ENCODE measurements around the gene CGRRF1.

CGRRF1 gene

GRCh38 chr14:54509546-54510501, at the start of gene CGRRF1:
TSS of gene CGRRF1 (plus strand) at chr14:54509906. CDS start at chr14:54509960, 54 bp downstream.
- DNase-seq = peak; percentile 93

GRCh38 chr14:54462048-54462447, 47.7 kb upstream of the CGRRF1 start:
- DNase-seq = no peak

GRCh38 chr14:54465654-54466053, 44.1 kb upstream of the CGRRF1 start:
- no peak for DNase-seq

GRCh38 chr14:54467280-54467679, 42.4 kb upstream of the CGRRF1 start:
- no peak for DNase-seq

GRCh38 chr14:54470701-54471100, 39.0 kb upstream of the CGRRF1 start:
- DNase-seq = no peak

GRCh38 chr14:54471641-54472040, 38.1 kb upstream of the CGRRF1 start:
- DNase-seq = no peak

GRCh38 chr14:54472315-54472714, 37.4 kb upstream of the CGRRF1 start:
- DNase-seq = no peak

GRCh38 chr14:54474232-54474793, 35.4 kb upstream of the CGRRF1 start:
- no peak for DNase-seq

GRCh38 chr14:54475187-54475899, 34.4 kb upstream of the CGRRF1 start:
- no peak for DNase-seq

GRCh38 chr14:54475911-54476310, 33.8 kb upstream of the CGRRF1 start:
- DNase-seq = no peak

- no peak for DNase-seq
Observed at GRCh38 chr14:54478636-54479215, 31.0 kb upstream of the CGRRF1 start.

GRCh38 chr14:54480830-54481562, 28.7 kb upstream of the CGRRF1 start:
- DNase-seq = no peak

GRCh38 chr14:54481695-54482094, 28.0 kb upstream of the CGRRF1 start:
- DNase-seq = no peak

GRCh38 chr14:54483073-54483745, 26.5 kb upstream of the CGRRF1 start:
- DNase-seq = peak; percentile 36

GRCh38 chr14:54483846-54484245, 25.9 kb upstream of the CGRRF1 start:
- peak; percentile 28 for DNase-seq

GRCh38 chr14:54486685-54487084, 23.0 kb upstream of the CGRRF1 start:
- no peak for DNase-seq

GRCh38 chr14:54487771-54488170, 21.9 kb upstream of the CGRRF1 start:
- no peak for DNase-seq

GRCh38 chr14:54488318-54488645, 21.4 kb upstream of the CGRRF1 start:
- DNase-seq = no peak

GRCh38 chr14:54488646-54489317, 20.9 kb upstream of the CGRRF1 start, which contains the start of gene GMFB:
TSS of gene GMFB (minus strand) at chr14:54488980. CDS start at chr14:54488927, 53 bp downstream.
- DNase-seq = peak; percentile 89

GRCh38 chr14:54489318-54489683, 20.4 kb upstream of the CGRRF1 start:
- no peak for DNase-seq

- no peak for DNase-seq
Observed at GRCh38 chr14:54489731-54490444, 19.8 kb upstream of the CGRRF1 start.
